Large intestine (tissue), 3 donors: ENCODE data around the gene B3GNT8. TPM values are rescaled to one million over a fixed set of nuclear protein-coding genes. Genes with fewer than 3 reads are reported as not detected.

Source experiments
- DNase-seq, 2 donors: peaks; one replicate each; pipeline versions ENCODE4 v3.0.0 to v3.0.0-alpha.2; 2013
- H3K27ac ChIP-seq: one replicate; pipeline ENCODE4 v1.5.1; 2013; ENCODE audit warnings: low read length
- H3K27me3 ChIP-seq: 2 replicates; pipeline ENCODE4 v1.6.1; 2013; ENCODE audit warnings: low read length; ENCODE audit not compliant: control insufficient read depth, insufficient read depth
- H3K36me3 ChIP-seq: 2 replicates; pipeline ENCODE4 v1.6.1; 2013; ENCODE audit warnings: low read length; ENCODE audit not compliant: control insufficient read depth, insufficient read depth
- H3K4me1 ChIP-seq: one replicate; pipeline ENCODE4 v1.6.1; 2013; ENCODE audit warnings: low read length; ENCODE audit not compliant: control insufficient read depth, insufficient read depth
- H3K4me3 ChIP-seq: one replicate; pipeline ENCODE4 v1.5.1; 2013; ENCODE audit warnings: low read length
- H3K9me3 ChIP-seq: one replicate; pipeline ENCODE4 v1.6.1; 2013; ENCODE audit warnings: mild to moderate bottlenecking, low read depth, low read length, moderate library complexity; ENCODE audit not compliant: control insufficient read depth
- WGBS: methylation state at CpG from one replicate; pipeline ENCODE4 v1.1.5; 2013; ENCODE audit warnings: low lambda C conversion rate; ENCODE audit not compliant: insufficient coverage; 5-methylcytosine and 5-hydroxymethylcytosine counted together
- polyA plus RNA-seq: library from polyadenylated mRNA; unstranded; fragments of 120-200 nt; gene quantifications from one replicate; pipeline ENCODE4 v1.2.1, GENCODE V29; 2013

The B3GNT8 gene
- polyA plus RNA-seq, 1 donor: 29.7 TPM

DNA sequence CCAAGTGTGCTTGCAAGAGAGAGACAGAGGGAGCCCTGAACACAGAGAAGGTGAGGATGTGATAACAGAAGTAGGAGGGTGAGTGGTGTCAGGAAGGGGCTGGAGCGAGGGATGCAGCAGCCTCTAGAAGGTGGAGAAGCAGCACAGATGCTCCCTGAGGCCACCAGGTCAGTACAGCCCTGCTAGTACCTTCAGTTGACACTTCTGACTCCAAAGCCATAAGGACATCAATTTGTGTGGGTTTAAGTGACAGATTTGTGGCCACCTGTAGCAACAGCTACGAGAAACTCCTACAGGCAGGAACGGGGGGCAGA lies 22.6 kb upstream of the B3GNT8 start:
- H3K9me3 ChIP-seq: no peaks in the 10 kb centered on the region
- no peaks in the 10 kb centered on the region for H3K36me3 ChIP-seq
- H3K27me3 ChIP-seq: no peaks in the 10 kb centered on the region
- H3K4me1 ChIP-seq: no peaks in the 10 kb centered on the region
- no peak for DNase-seq
- no CpG with 5 or more reads among the region's 3 CpGs for WGBS
- H3K27ac ChIP-seq: no peak overlapping the region
- no peak overlapping the region for H3K4me3 ChIP-seq

DNA sequence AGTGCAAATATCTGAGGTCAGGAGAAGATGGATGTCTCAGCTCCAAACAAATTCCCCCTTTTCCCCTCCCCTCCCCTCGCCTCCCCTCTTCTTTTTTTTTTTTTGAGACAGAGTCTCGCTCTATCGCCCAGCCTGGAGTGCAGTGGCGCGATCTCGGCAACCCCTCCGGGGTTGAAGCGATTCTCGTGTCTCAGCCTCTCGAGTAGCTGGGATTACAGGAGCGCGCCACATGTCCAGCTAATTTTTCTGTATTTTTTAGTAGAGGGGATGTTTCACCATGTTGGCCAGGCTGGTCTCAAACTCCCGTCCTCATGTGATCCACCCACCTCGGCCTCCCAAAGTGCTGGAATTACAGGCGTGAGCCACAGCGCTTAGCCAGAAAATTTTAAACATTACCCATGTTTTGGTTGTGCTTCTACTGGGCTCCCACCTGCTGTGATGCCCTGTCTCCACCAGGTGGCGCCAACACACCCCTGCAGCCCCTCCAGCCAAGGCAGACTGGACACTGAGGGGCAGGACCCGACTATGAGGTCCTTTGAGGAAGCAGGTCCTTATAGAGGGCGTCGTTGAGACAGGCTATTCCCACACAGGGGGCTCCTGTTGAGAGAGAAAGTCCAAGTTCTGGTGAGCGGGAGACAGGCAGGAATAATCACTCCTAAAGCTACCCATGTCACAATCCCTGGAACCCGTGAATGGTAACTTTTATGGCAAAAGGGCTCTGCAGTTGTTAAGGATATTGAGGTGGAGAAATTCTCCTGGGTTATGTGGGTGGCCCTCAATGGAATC lies 22.1 kb upstream of the B3GNT8 start:
- DNase-seq: peak in 1 of 2 donors; percentile 54
- no peak overlapping the region for H3K4me3 ChIP-seq
- H3K4me1 ChIP-seq: no peaks in the 10 kb centered on the region
- no peaks in the 10 kb centered on the region for H3K27me3 ChIP-seq
- no peak overlapping the region for H3K27ac ChIP-seq
- 40% methylated on average over 1 of the region's 22 CpGs for WGBS
- no peaks in the 10 kb centered on the region for H3K36me3 ChIP-seq
- no peaks in the 10 kb centered on the region for H3K9me3 ChIP-seq

DNA sequence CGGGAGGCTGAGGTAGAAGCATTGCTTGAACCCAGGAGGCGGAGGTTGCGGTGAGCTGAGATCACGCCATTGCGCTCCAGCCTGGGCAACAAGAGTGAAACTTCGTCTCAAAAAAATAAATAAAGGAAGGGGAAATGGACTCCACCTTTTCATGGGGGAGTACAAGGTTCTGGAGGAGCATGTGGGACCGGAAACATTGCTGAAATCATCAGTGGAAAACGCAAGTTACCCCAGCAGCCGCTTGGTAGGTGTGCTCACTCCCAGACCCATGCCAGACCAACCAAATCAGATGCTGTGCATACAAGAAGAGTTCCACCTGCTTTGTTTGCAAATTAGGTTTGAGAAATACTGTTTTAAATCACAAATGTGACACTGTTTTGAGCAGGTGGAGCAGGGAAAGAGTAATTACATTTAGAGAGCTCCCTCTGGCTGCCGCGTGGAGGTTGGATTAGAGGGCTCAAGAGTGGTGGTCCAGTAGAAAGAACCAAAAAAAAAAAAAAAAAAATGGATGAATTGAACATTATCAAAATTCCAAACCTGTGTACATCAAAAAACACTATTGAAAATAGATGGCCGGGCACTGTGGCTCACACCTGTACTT lies 20.7 kb upstream of the B3GNT8 start:
- no peak overlapping the region for H3K4me3 ChIP-seq
- DNase-seq: no peak
- 52% methylated on average over 3 of the region's 12 CpGs for WGBS
- H3K27ac ChIP-seq: no peak overlapping the region
- H3K9me3 ChIP-seq: no peaks in the 10 kb centered on the region
- no peaks in the 10 kb centered on the region for H3K4me1 ChIP-seq
- H3K36me3 ChIP-seq: no peaks in the 10 kb centered on the region
- no peaks in the 10 kb centered on the region for H3K27me3 ChIP-seq

DNA sequence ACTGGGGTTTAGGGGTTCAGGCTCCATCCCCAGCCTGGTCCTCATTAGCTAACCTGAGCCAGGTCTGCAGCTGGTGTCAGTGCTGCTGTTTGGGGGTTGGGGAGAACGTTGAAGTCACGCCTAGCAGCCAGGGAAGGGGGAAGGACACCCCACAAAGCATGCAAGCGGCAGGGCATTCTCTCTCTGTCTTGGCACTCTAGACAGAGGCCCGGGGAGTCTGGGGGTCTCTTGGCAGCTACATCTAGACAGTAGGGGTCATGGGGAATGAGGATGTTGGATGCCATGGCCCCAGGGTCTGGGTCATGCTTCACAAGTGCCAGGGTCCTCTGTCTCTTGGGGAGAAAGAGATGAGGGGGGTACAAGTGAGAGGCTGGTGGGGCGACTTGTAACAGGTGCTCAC lies 18.4 kb upstream of the B3GNT8 start:
- Histone ChIP-seq H3K27ac (no peak overlapping the region), H3K4me3 (no peak overlapping the region), H3K27me3 (no peaks in the 10 kb centered on the region), H3K36me3 (no peaks in the 10 kb centered on the region), H3K9me3 (no peaks in the 10 kb centered on the region), H3K4me1 (peaks cover 13% of the 10 kb centered on the region)
- no peak for DNase-seq
- WGBS: no CpG with 5 or more reads among the region's 5 CpGs

DNA sequence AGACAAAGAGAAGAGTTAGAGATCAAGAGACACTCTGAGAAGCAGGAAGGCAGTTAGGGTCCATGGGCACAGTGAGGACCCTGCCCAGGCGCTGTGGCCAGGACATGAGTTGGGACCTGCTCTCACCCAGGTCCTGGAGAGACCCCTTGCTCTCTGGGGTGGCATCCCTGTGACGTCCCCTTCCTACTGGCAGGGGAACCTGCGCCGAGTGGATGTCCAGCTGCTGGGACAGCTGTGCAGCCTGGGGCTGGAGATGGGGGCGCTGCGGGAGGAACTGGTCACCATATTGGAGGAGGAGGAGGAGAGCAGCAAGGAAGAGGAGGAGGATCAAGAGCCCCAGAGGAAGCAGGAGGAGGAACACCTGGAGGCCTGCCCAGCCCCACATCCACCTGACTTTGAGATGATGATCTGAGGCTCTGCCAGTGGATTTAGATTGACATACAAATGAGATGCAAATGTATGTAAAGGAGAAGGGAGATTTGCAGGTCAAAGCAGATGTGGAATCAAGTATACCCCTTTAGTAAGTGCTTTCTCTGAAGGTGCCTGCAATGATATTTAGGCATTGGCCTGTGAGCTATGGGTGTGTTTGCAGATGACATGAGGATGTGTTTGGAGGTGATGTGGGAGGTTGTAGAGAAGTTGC lies 16.8 kb upstream of the B3GNT8 start:
- no peaks in the 10 kb centered on the region for H3K36me3 ChIP-seq
- H3K4me3 ChIP-seq: peak overlapping the region; percentile 57
- H3K27me3 ChIP-seq: no peaks in the 10 kb centered on the region
- H3K9me3 ChIP-seq: no peaks in the 10 kb centered on the region
- peaks cover 20% of the 10 kb centered on the region for H3K4me1 ChIP-seq
- H3K27ac ChIP-seq: peak overlapping the region; percentile 84
- WGBS: no CpG with 5 or more reads among the region's 6 CpGs
- no peak for DNase-seq

DNA sequence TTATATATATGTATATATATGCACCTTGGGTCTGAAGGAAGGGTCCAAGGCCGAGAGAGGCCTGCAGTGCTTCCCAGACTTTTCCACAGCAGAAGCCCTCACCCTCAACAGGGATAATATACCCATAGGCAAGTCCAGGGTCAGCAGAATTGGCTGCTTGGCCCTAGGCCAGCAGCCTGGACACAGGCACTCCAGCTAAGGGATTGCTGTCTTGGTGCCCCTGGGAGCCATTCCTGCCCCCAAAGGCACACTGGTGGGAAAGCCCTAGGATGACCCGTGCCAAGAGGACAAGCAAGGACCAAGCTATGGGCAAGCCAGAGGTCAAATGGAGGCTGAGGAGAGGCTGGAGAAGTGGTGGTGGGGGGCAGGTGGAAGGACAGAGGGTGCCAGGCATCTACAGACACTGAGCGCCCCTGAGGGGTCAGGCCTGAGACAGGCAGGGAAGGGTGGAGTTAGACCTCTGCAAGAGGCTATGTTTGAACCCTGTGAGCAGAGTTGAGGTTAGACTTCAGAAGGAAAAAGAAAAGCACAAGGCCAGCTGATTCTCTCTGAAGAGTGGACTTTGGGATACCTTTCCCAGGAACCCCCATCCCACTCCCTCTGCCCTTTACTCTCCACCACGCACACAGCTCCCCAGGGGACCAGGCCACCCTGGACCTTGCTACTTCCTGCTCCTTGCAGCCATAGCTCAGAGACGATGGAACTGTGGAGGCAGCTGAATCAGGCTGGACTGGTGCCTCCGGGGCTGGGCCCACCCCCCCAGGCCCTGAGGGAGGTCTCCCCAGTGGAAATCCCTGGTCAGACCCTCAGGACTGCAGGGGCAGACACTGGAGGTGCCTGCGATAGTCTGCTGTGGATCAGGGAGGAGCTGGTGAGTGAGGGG lies 15.5 kb upstream of the B3GNT8 start, which contains the start of gene ERICH4:
TSS of gene ERICH4 (plus strand) at position 684 of the 883 bp plus-strand sequence. CDS start at position 698, 14 bp downstream.
- 43% methylated on average over 1 of the region's 7 CpGs for WGBS
- H3K9me3 ChIP-seq: no peaks in the 10 kb centered on the region
- peaks cover 3% of the 10 kb centered on the region for H3K36me3 ChIP-seq
- no peaks in the 10 kb centered on the region for H3K27me3 ChIP-seq
- peak within 1 kb of the TSS; percentile 84 for H3K27ac ChIP-seq
- H3K4me1 ChIP-seq: peaks cover 26% of the 10 kb centered on the region
- peak; percentile 91 to 95 for DNase-seq
- H3K4me3 ChIP-seq: peak within 1 kb of the TSS; percentile 57

DNA sequence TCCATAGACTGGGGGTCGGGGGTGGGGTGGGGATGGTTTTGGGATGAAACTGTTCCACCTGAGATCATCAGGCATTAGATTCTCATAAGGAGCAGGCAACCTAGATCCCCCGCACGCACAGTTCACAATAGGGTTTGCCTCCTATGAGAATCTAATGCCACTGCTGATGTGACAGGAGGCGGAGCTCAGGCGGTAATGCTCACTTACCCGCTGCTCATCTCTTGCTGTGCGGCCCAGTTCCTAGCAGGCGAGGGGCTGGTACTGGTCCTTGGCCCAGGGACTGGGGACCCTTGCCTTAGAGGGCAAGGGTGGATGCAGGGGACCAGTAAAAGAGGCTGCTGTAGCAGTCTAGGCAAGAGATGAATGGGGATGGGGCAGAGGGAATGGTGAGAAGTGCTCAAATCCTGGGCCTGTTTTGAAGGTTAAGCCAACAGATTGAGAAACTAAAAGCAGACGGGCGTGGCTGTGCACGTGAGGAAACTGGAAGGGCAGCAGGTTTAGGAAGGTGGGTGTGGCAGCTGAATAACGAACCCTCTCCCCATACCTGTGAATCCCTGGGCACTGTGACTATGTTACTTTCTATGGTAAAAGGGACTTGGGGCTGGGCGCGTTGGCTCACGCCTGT lies 14.3 kb upstream of the B3GNT8 start:
- peaks cover 38% of the 10 kb centered on the region for H3K4me1 ChIP-seq
- peak in 1 of 2 donors; percentile 69 for DNase-seq
- 100% methylated on average over 1 of the region's 15 CpGs for WGBS

DNA sequence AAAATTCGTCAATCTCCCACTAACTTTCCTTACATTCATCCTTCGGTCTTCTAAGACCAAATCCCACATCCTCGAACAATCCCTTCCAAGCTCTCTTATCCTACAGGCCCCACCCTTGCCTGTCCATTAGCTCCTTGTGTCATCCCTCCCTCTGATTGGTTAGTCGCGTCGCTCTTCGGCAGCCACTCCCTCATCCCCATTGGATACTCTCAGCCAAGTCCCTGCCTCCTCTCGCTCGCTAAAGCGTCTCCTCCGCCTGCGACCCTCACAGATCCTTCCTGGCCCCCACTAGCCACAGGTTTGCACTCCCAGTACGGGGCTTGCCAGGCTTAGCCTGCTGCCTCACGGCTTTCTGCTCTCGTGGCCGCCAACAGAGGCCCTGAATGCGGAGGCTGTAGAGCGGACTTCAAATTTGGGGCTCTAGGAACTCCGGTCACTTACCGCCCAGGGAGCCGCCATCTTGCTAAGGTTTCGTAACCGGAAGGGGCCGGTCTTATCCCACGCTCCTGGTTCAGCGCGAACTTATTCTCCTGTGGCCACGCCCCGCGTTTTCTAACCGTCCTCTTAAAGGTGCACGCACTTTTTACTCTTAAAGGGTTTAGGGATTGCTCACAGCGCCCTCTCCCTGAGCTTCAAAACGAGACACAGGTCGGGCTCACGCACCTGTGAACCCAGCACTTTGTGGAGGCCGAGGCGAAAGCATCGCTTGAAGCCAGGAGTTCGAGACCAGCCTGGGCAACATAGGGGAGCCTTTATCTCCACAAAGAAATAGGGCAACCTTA lies 12.5 kb upstream of the B3GNT8 start, which contains the start of gene DMAC2:
TSS of gene DMAC2 (minus strand) at position 472 of the 782 bp plus-strand sequence. CDS start at position 459, 13 bp downstream.
- Histone ChIP-seq H3K36me3 (peaks cover 5% of the 10 kb centered on the region), H3K4me3 (peak within 1 kb of the TSS; percentile 65), H3K27ac (peak within 1 kb of the TSS; percentile 88), H3K9me3 (no peaks in the 10 kb centered on the region), H3K27me3 (no peaks in the 10 kb centered on the region), H3K4me1 (peaks cover 53% of the 10 kb centered on the region)
- WGBS: 0% methylated on average over 1 of the region's 40 CpGs
- DNase-seq: peak; percentile 97 to 99

More for the DNA sequence above, 14.3 kb upstream of the B3GNT8 start:
- no peaks in the 10 kb centered on the region for H3K27me3 ChIP-seq
- H3K36me3 ChIP-seq: peaks cover 5% of the 10 kb centered on the region
- H3K9me3 ChIP-seq: no peaks in the 10 kb centered on the region
- peak overlapping the region; percentile 84 for H3K27ac ChIP-seq
- H3K4me3 ChIP-seq: no peak overlapping the region

DNA sequence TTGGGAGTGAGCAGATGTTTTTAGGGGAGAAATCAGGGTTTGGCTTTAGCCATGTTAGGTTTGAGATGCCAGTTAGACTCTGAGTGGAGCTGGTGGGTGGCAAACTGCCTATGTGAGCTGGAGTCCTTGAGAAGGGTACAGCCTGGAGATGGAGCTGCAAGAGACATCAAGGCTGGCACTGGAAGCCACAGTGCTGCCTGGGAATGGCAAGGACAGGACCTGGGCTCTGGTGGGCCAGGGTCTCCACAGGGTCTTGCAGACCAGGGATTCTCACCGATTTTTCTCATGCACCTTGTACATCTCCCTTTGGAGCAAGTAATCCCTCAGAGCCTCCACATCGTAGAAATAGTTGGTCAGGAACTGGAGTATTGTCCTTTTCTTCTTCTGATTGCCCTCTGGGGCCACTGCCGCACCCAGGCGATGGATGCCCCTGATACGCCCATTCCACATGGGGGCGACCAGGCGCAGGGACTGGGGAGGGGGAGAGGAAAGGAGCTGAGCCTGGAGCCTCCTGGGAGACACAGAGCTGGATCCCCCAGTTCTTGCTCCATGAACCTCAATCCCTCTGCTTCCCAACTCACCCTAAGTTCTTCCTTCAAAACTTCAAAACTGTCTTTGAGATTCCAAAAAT lies 10.9 kb upstream of the B3GNT8 start:
- Histone ChIP-seq H3K9me3 (no peaks in the 10 kb centered on the region), H3K4me1 (peaks cover 53% of the 10 kb centered on the region), H3K36me3 (peaks cover 11% of the 10 kb centered on the region), H3K4me3 (no peak overlapping the region), H3K27me3 (no peaks in the 10 kb centered on the region), H3K27ac (peak overlapping the region; percentile 94)
- DNase-seq: no peak
- no CpG with 5 or more reads among the region's 7 CpGs for WGBS
